ENCODE measurements around the gene C1orf141. TPM values are rescaled to one million over a fixed set of nuclear protein-coding genes. Genes with fewer than 3 reads are reported as not detected.

The C1orf141 gene
- total RNA-seq = not detected in 2 replicates

DNA sequence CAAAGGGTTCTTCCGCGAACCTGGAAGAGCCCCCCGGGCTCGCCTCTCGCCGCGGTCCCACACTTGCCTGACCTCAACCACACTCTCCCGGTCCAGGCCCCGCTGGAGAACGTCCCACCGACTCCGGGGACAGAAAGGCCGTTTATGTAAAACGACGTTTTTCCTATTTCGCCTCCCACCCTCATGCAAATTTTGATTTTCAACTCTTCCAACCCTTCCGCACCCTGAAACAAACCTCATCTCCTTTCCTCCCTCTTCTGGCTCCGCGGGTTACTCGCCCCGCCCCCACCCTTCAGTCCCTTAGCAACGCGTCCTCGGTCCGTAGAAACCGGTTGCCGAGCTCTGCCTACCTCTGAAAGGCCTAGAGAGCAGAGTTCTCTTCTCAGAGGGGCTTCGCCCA, at the start of gene C1orf141:
Gene C1orf141 (minus strand): TSS at position 276 of the 400 bp plus-strand sequence. CDS start 7,730 bp downstream, outside the sequence.
- intact Hi-C loops (cut with micrococcal nuclease) = no loop called here

DNA sequence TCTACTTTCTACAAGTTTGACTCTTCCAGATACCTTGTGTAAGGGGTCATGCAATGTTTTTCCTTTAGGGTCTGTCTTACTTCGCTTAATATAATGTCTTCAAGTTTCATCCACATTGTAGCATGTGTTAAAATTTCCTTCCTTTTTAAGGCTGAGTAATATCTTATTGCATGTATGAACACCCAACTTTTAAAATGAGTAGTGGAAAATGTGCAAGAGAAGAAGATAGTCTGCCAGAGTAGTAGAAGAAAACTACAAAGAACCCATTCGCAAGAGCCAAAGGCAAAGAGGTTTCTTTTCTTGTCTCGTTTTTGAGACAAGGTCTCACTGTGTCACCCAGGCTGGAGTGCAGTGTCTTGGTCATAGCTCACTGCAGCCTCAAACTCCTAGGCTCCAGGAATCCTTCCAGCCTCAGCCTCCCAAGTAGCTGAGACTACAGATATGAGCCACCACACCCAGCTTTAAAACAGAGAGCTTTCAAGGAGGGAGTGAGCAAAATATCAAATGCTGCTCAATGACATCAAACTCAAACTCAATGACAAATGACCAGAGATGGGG, 40.8 kb upstream of the C1orf141 start:
- intact Hi-C loops (cut with micrococcal nuclease) = loop anchor here (10.0 kb wide), 1 partner anchor 241 kb away; no protein-coding TSS in a partner anchor

DNA sequence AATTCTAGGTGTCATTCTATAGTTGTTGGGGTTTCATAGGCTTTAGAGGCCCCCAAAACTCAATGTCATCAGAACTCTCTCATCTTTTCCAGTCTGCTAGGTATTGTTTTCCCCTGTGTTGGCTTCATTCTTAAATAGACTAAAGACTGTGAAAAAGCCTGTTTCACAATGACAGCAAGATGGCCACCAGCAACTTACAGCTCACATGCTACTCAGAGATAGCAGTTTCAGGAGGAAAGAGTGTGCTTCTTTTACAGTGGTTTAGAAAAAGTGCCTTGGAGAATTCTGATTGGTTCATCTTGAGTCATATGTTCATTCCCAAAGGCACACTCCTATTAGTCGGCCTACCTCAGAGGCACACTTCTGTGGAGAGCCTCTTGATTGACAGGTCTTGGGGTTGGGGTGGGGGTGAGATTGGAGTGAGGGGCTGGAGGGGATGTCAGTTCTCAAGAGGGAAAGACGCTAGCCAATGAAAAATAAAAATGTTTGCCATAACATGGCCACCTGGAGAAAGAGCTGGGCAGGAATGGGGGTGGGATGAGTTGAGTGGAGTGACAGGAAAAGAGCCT, 40.0 kb upstream of the C1orf141 start:
- intact Hi-C loops (cut with micrococcal nuclease) = loop anchor here (10.0 kb wide), 1 partner anchor 240 kb away; no protein-coding TSS in a partner anchor

DNA sequence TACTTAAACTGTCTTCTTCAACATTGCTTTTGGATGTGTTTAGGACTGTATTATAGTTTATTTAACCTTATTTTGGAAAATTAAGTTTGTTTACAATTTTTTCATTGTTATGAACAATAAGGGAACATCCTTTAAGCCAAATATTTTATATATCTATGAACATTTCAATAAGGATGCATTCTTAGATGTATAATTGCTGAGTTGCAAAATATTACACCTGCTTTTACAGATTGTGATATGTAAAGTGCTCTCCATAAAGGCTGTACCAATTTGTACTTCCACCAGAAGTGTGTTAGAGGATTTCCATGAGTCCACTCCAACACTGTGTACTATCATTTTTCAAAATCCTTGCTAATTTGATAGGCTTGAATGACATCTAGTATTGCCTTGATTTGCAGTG, 39.2 kb upstream of the C1orf141 start:
- intact Hi-C loops (cut with micrococcal nuclease) = loop anchor here (10.0 kb wide), 1 partner anchor 239 kb away; no protein-coding TSS in a partner anchor

DNA sequence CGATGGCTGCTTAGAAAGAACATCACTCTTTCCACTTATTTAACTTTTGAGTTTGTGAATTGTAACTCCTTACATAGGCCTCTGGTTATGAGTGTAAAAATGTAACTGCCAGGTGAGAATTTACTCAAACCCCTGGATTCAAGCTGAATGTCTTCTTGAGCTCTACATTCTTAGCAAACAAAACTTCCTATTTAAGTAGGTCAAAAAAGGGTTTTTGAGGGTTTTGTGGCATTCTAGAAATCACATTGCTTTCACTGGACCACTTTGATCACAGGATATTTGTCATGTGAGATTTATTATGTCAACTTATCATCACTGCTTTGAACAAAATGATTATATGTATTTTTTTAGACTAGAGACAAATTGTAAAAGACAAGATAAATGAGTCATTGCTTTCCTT, 37.2 kb upstream of the C1orf141 start:
- intact Hi-C loops (cut with micrococcal nuclease) = loop anchor here (1.0 to 10.0 kb wide), 6 partner anchors 9 to 515 kb away; no protein-coding TSS in a partner anchor

DNA sequence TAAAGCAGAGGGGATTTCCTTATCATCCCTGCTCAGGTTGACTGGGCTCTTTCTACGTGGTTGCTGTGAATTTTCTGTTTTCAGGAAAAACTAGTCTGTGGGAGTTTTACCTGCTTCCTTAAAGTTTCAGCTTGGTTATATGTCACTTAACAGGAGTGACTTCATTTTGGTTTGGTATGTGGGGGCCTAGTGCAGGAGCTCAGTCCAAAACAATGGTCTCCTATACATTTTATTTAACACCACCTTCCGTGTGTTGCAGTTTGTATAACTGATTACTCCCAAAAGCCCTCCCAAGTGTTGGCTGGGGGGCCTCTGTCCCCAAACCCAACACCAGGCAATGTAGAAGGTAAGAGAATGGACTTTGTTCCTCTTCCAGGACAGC, 36.8 kb upstream of the C1orf141 start:
- intact Hi-C loops (cut with micrococcal nuclease) = loop anchor here (1.0 to 10.0 kb wide), 6 partner anchors 8 to 515 kb away; no protein-coding TSS in a partner anchor

DNA sequence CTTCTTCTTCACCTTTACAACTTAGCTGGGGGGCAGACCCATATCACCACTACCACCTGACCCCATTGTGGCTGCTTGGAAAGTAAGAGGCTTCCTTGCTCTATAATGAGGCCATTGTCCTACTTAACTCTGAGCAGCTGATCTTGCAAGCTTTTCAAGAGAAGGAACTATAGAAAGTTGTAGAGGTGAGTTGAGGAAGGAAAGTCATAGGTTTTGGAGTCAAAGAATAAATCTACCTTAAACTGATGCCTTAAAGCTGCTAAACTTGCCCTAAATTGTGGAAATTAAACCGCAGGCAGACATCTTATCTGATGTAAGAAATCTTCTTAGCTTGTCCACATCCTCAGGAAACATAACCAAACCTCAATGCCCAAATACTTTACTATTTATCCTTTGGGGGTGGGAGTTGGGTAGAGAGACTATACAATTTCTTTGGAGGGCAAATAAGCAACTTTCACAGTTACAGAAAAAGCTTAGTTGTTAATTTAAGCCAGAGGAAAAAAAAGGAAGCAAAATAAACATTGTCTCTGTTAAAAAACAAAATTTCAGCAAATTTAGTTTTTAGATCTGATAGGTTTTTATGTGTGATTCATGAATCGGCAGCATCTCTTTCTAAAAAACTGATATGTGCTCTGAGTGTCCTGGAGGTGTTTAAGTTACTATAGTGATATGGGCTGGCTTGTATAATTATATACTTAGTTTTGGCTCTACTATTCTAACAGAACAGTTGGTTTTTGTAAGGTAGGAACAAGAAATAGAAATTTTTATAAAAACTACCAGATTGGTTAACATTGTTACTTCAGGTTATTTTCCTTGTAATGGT, 36.2 kb upstream of the C1orf141 start:
- intact Hi-C loops (cut with micrococcal nuclease) = loop anchor here (1.0 to 10.0 kb wide), 6 partner anchors 8 to 516 kb away; no protein-coding TSS in a partner anchor

DNA sequence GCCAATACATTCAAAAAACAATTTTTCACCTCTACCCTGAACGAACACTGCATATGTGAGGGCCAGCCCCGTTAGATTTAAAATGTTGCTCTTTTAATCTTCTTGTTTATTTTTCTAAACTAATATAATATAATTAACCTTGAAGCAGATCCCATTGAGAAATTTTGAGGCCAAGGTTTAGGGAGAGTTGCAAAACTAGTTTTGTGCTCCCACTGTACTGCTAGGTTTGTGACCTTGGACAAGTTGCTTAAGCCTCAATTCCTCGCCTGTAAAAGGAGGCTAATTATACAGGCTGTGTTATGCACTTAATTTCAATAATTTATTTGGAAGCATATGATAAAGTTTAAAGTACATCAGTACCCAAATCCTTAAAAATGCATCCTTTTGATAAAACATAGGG, 35.2 kb upstream of the C1orf141 start:
- intact Hi-C loops (cut with micrococcal nuclease) = loop anchor here (2.0 to 10.0 kb wide), 4 partner anchors 41 to 517 kb away; no protein-coding TSS in a partner anchor

DNA sequence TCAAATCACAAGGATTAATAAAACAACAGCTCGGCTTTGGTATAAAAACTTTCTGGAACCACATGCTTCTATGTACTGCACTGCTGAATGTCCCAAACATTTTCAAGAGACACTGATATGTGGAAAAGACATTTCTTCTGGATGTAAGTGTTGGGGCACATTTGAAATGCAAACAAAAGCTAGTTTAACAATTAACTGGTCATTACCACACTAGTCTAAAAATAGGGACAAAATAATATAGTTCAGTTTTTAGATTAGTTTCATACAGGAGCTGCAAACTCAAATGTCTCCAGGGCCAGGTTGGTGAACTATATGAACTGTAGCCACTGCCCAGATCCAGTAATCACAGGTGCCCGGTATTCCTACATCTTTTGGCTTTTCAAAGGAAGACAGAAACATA, 34.7 kb upstream of the C1orf141 start:
- intact Hi-C loops (cut with micrococcal nuclease) = no loop called here

DNA sequence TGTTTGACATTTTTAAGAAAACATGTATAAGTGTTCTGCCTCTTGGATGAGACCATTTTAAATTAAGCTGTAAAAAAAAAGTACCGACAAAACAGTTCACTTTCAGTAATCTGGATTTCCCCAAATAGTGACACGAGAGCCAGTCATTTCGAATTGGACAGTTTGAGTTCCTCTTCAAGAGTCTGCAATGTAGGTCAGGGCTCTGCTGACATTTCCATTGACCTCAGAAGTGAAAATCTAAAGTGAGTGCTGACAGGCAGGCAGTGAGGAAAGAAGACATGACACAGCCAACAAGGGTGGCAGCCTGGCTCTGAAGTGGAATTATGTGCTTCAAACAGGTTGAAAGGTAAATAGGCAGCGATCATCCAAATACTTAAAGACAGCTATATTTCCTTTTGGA, 31.4 kb upstream of the C1orf141 start, which contains the start of gene IL23R:
Gene IL23R (plus strand): TSS at position 259 of the 400 bp plus-strand sequence. CDS start 1,667 bp downstream, outside the sequence.
- intact Hi-C loops (cut with micrococcal nuclease) = no loop called here

DNA sequence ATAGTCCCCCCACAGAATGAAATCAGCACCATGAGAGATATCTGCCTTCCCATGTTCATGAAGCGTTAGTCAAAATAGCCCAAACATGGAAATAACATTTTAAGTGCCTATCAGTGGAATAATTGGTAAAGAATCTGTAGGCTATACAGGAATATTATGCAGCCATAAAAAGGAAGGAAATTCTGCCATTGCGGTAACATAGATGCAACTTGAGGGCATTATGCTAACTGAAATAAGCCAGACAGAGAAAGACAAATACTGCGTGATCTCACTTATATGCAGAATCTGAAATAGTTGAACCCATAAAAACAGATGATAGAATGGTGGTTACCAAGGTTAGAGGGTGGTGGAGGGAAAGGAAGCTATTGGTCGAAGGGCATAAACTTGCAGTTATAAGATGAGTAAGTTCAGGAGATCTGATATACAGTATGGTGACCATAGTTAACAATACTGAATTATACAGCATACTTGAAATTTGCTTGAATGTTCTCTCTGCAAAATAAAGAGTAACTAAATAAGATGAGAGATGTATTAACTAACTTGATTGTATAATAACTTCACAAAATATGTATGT, 30.8 kb upstream of the C1orf141 start:
- intact Hi-C loops (cut with micrococcal nuclease) = no loop called here

DNA sequence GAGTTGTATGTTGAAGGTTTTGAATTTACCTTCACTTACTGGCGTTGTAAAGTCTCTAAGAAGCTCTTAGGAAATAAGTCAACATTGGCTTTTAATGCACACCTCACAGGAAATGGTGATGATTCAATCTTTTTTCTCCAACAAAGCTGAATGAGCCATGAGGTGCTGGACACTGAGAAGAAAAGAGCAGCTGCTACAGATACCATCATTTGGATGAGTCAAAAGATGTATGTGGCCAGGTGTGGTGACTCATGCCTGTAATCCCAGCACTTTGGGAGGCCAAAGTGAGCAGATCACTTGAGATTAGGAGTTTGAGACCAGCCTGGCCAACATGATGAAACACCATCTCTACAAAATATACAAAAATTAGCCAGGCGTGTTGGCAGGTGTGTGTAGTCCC, 28.2 kb upstream of the C1orf141 start:
- intact Hi-C loops (cut with micrococcal nuclease) = loop anchor here (1.0 kb wide), 1 partner anchor 8 kb away; no protein-coding TSS in a partner anchor

DNA sequence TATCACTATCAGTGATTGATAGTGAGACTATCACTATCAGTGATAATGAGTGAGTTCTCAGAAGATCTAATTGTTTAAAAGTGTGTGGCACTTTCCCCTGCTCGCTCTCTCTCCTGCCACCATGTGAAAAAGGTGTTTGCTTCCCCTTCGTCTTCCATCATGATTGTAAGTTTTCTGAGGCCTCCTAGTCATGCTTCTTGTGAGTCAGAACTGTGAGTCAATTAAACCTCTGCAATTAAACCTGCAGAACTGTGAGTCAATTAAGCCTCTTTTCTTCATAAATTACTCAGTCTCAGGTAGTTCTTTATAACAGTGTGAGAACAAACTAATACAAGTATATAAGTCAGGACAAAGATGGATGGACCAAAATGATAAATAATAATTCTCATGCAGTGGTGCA, 24.5 kb upstream of the C1orf141 start:
- intact Hi-C loops (cut with micrococcal nuclease) = no loop called here

DNA sequence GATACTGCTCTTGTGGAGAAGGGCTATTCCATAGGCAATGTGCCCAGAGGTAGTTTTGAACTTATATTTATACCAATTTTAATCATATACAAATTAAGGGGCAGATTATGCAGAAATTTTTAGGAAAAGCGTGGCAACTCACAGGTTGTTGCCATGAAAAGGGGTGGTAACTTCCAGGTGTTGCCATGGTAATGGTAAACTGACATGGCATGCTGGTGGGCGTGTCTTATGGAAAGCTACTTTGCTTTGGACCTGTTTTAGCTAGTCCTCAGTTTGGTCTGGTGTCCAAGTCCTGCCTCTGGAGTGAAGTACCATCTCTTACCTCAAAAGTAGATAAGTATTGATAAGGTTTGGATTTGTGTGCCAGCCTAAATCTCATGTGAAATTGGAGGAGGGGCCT, 23.6 kb upstream of the C1orf141 start:
- intact Hi-C loops (cut with micrococcal nuclease) = no loop called here

DNA sequence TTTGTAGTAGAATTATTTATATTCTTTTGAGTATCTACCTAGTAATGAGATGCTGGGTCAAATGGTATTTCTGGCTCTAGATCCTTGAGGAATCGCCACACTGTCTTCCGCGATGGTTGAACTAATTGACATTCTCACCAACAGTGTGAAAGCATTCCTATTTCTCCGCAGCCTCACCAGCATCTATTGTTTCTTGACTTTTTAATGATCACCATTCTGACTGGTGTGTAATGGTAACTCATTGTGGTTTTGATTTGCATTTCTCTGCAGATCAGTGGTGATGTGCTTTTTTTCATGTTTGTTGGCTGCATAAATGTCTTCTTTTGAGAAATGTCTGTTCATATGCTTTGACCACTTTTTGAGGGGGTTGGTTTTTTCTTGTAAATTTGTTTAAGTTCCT, 16.2 kb upstream of the C1orf141 start:
- intact Hi-C loops (cut with micrococcal nuclease) = no loop called here

DNA sequence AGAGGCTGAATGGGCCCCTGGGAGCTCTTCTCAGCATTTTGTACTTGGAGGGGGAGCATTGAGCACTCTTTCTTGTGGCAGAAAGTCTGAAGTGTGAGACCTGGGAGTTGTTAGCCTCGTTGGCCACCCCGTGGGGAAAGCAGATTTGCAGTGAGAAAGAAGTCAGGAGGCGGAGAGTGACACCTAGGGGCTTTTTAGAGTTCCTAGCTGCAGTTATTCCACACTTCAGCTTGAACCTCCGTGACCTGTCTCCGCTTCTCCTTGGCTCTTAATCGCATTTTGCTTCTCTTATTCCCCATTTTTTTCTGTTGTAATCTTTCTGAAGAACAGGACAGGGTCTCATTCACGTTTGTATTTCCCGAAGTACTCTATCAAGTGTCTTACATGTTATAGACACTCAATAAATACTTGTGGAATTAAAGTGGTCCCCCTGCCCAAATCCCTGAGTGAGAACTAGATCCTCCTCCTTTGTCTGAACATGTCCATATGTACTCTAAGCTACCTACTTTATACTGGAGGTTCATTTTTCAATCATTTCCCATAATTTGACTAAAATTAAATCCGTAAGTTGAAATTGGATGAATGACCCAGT, 14.5 kb upstream of the C1orf141 start:
- intact Hi-C loops (cut with micrococcal nuclease) = loop anchor here (1.0 to 10.0 kb wide), 6 partner anchors 97 to 384 kb away; partner anchors contain the start of genes DNAI4, MIER1 and SLC35D1

DNA sequence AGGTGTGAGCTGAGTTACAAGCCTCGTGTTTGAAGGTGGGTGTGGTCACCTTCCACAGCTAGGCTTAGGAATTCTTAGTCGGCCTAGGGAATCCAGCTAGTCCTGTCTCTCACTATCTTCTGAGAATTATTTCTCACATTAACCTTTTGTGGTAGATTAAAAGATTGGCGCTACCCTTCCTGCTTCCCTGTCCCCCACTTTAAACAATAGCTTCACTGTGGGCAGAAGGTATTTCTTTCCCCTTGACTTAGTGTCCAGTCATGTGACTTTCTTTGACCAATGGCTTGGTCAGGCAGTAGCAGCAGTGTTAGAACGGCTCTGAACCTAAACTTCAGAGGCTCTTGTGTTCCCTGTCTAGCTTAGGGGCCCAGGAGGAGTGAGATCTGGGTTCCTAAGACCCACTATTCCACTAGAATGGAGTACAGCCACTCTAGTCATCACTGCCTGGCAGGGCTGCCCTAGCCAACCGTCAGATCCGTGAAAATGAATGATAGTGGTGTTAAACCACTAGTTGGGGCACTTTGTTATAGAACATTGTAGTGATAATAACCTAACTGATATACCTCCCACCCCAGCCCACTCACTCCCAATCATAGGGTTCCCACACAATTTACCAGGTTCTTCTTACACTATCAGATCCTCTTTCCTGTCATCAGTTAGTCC, 13.9 kb upstream of the C1orf141 start:
- intact Hi-C loops (cut with micrococcal nuclease) = loop anchor here (1.0 to 10.0 kb wide), 6 partner anchors 96 to 383 kb away; partner anchors contain the start of genes DNAI4, MIER1 and SLC35D1

DNA sequence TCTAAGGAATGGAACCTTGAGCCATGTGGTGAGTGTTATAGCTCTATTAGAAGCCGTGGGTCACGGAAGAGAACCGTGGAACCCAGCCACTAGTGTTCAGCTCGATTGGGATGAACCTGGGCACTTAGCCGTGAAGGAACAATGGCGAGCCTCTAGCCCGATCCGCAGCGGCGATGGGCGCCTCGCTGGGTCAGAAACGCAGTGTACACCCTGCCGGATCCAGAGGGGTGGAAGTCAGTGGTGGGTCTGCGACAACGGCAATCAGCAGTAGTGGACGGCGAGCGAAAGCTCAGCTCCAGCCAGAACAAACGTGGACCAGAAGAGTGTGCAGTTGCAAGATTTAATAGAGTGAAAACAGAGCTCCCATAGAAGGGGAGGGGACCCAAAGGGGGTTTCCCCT, 13.2 kb upstream of the C1orf141 start:
- intact Hi-C loops (cut with micrococcal nuclease) = loop anchor here (5.0 to 10.0 kb wide), 3 partner anchors 96 to 223 kb away; partner anchors contain the start of genes DNAI4, MIER1 and SLC35D1

DNA sequence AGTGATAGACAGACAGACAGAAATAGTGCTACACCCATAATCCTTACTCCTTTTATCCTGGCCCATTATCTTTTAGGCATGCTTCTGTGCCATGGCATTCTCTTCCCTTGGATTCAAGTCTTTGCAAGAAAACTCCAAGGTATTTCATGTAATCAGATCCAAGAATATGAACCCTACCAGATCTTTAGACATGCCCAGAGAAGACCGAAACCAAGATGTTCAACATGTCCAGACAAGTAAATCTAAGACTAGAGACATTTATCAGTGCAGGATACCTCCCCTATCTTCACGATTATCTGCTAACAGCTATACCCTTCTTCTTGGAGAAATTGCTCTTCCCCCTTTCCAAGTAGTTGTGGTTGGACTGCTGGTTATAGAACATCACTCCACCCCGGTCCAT, 11.8 kb upstream of the C1orf141 start:
- intact Hi-C loops (cut with micrococcal nuclease) = loop anchor here (5.0 to 10.0 kb wide), 3 partner anchors 94 to 222 kb away; partner anchors contain the start of genes DNAI4, MIER1 and SLC35D1

DNA sequence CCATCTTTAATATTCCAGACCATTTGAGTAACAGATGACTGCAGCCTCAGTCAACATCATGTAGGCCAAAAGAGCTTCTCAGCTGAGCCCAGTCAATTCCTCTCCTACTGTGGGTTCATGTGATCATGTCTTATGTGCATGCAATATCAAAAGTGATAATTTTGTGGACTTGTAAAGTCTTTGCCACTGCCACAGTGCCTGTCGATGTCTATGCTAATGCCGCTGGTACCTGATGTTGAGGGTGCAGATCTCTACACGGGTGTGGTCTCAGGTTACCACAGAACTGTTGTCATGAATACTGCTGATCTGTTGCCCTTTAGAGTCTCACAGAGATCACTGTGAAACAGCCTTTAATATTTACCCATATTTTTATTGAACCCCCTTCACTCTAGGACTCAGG, 11.3 kb upstream of the C1orf141 start:
- intact Hi-C loops (cut with micrococcal nuclease) = loop anchor here (5.0 to 10.0 kb wide), 3 partner anchors 94 to 221 kb away; partner anchors contain the start of genes DNAI4, MIER1 and SLC35D1
